Calu3 (cell line): ENCODE data around the gene COA3. TPM values are rescaled to one million over a fixed set of nuclear protein-coding genes. Genes with fewer than 3 reads are reported as not detected.

Experiments used
- BruUV-seq: library from RNA; stranded (reverse); fragments of 400-500 nt; replicated peaks from 2 replicates; lab custom pipeline; 2021; lab: Mats Ljungman, UMichigan
- CTCF ChIA-PET: fragments of 300-600 bp; sonication (Branson Sonifier 250); formaldehyde crosslinking; loops from one replicate; lab custom pipeline; 2022; ENCODE audit warnings: antibody characterized with exemption; lab: Charles Lee
- DNase-seq: peaks from one replicate; pipeline ENCODE4 v3.0.0; 2022
- H3K27ac Mint-ChIP-seq: one replicate; pipeline ENCODE4 v1.8.0; 2022; ENCODE audit warnings: mixed read lengths; ENCODE audit not compliant: unreplicated experiment
- H3K27me3 Mint-ChIP-seq: one replicate; pipeline ENCODE4 v1.8.0; 2022; ENCODE audit warnings: mixed read lengths; ENCODE audit not compliant: unreplicated experiment
- H3K36me3 Mint-ChIP-seq: one replicate; pipeline ENCODE4 v1.8.0; 2022; ENCODE audit warnings: mild to moderate bottlenecking, moderate library complexity, mixed read lengths; ENCODE audit not compliant: insufficient read depth, unreplicated experiment
- H3K4me1 Mint-ChIP-seq: one replicate; pipeline ENCODE4 v1.8.0; 2022; ENCODE audit warnings: mild to moderate bottlenecking, low read depth, mixed read lengths; ENCODE audit not compliant: unreplicated experiment
- H3K4me3 Mint-ChIP-seq: one replicate; pipeline ENCODE4 v1.8.0; 2022; ENCODE audit warnings: mild to moderate bottlenecking, low read depth, moderate library complexity, mixed read lengths; ENCODE audit not compliant: unreplicated experiment
- H3K9me3 Mint-ChIP-seq: one replicate; pipeline ENCODE4 v1.8.0; 2022; ENCODE audit warnings: low read depth, mixed read lengths; ENCODE audit not compliant: unreplicated experiment
- CTCF ChIP-seq: fragments of 200-600 bp; IDR thresholded peaks from one replicate; pipeline ENCODE4 v1.8.0; 2022; ENCODE audit warnings: antibody characterized with exemption; ENCODE audit not compliant: unreplicated experiment
- intact Hi-C: fragments of 100-400 bp; cut with micrococcal nuclease; formaldehyde crosslinking; loops from one replicate; pipeline ENCODE4 v1.10.0; 2022; ENCODE audit not compliant: unreplicated experiment
- total RNA-seq: library from RNA; stranded (reverse); gene quantifications from 2 replicates; pipeline ENCODE4 v1.2.3, GENCODE V29; 2022

Gene COA3
- total RNA-seq, 1 experiment from 2014 or later: 99.9 TPM

GRCh38 chr17:42787266-42787665 lies 11.2 kb downstream of the COA3 start:
- Mint-ChIP-seq H3K9me3 (no peaks in the 10 kb centered on the region), H3K4me1 (peaks cover 9% of the 10 kb centered on the region), H3K36me3 (no peaks in the 10 kb centered on the region), H3K4me3 (no peak overlapping the region), H3K27ac (no peak overlapping the region), H3K27me3 (peaks cover 89% of the 10 kb centered on the region)
- no peak for TF ChIP-seq CTCF
- intact Hi-C loops: no loop called here
- DNase-seq: no peak
- no TSS peak for BruUV-seq
- CTCF ChIA-PET: interaction anchor here (0.6 to 0.9 kb wide), 2 partner anchors 24 to 29 kb away, joined by 4 to 5 read pairs; no protein-coding TSS in a partner anchor

- Mint-ChIP-seq H3K36me3 (peaks cover 10% of the 10 kb centered on the region), H3K4me1 (peaks cover 9% of the 10 kb centered on the region), H3K9me3 (no peaks in the 10 kb centered on the region), H3K27ac (no peak overlapping the region), H3K4me3 (no peak overlapping the region), H3K27me3 (peaks cover 90% of the 10 kb centered on the region)
- CTCF ChIA-PET: interaction anchor here (0.5 kb wide), 1 partner anchor 62 kb away, joined by 4 read pairs; no protein-coding TSS in a partner anchor
- DNase-seq: no peak
- no TSS peak for BruUV-seq
- intact Hi-C loops: no loop called here
- no peak for TF ChIP-seq CTCF
Measured at GRCh38 chr17:42784811-42785592, 13.5 kb downstream of the COA3 start.

GRCh38 chr17:42784409-42784808 lies 14.1 kb downstream of the COA3 start:
- H3K27ac Mint-ChIP-seq: no peak overlapping the region
- H3K4me1 Mint-ChIP-seq: peaks cover 9% of the 10 kb centered on the region
- H3K36me3 Mint-ChIP-seq: peaks cover 16% of the 10 kb centered on the region
- no peak overlapping the region for H3K4me3 Mint-ChIP-seq
- CTCF ChIA-PET: no interaction called here
- no peak for DNase-seq
- peaks cover 84% of the 10 kb centered on the region for H3K27me3 Mint-ChIP-seq
- no TSS peak for BruUV-seq
- intact Hi-C loops: no loop called here
- no peak for TF ChIP-seq CTCF
- no peaks in the 10 kb centered on the region for H3K9me3 Mint-ChIP-seq

- peaks cover 9% of the 10 kb centered on the region for H3K4me1 Mint-ChIP-seq
- DNase-seq: no peak
- no peak for TF ChIP-seq CTCF
- peaks cover 77% of the 10 kb centered on the region for H3K27me3 Mint-ChIP-seq
- H3K9me3 Mint-ChIP-seq: no peaks in the 10 kb centered on the region
- H3K36me3 Mint-ChIP-seq: peaks cover 21% of the 10 kb centered on the region
- H3K4me3 Mint-ChIP-seq: no peak overlapping the region
- no TSS peak for BruUV-seq
- CTCF ChIA-PET: interaction anchor here (0.5 kb wide), 1 partner anchor 41 kb away, joined by 3 read pairs; no protein-coding TSS in a partner anchor
- intact Hi-C loops: no loop called here
- H3K27ac Mint-ChIP-seq: no peak overlapping the region
Measured at GRCh38 chr17:42783791-42784138, 14.7 kb downstream of the COA3 start.
